DOHH2 (cell line): ENCODE measurements around the gene TNN.

Source experiments
- H3F3A ChIP-seq: fragments of 200-600 bp; sonication (generic), shearing (Covaris generic); 2 replicates; pipeline ENCODE4 v1.6.0; 2016; ENCODE audit warnings: antibody characterized with exemption, mild to moderate bottlenecking; ENCODE audit not compliant: control insufficient read depth, insufficient read depth
- H3K27ac ChIP-seq: fragments of 200-600 bp; sonication (generic); 2 replicates; pipeline ENCODE4 v1.5.1; 2014; ENCODE audit warnings: low read depth, mild to moderate bottlenecking, low read length, moderate library complexity
- H3K27me3 ChIP-seq: fragments of 200-600 bp; sonication (generic); 2 replicates; pipeline ENCODE4 v1.6.1; 2014; ENCODE audit warnings: mild to moderate bottlenecking, low read length, mixed read lengths; ENCODE audit not compliant: control insufficient read depth
- H3K36me3 ChIP-seq: fragments of 200-600 bp; sonication (generic); 2 replicates; pipeline ENCODE4 v1.6.1; 2014; ENCODE audit warnings: mild to moderate bottlenecking, low read length, moderate library complexity, mixed read lengths; ENCODE audit not compliant: control insufficient read depth
- H3K4me1 ChIP-seq: fragments of 200-600 bp; sonication (generic); 2 replicates; pipeline ENCODE4 v1.6.1; 2014; ENCODE audit warnings: mild to moderate bottlenecking, low read length, mixed read lengths; ENCODE audit not compliant: control insufficient read depth
- H3K4me2 ChIP-seq: fragments of 200-600 bp; sonication (generic); 2 replicates; pipeline ENCODE4 v1.6.0; 2014; ENCODE audit warnings: mild to moderate bottlenecking, low read length, moderate library complexity
- H3K4me3 ChIP-seq: fragments of 200-600 bp; sonication (generic); 2 replicates; pipeline ENCODE4 v1.5.1; 2014; ENCODE audit warnings: mild to moderate bottlenecking, low read length, mixed read lengths
- H3K79me2 ChIP-seq: fragments of 200-600 bp; sonication (generic); 2 replicates; pipeline ENCODE4 v1.6.1; 2014; ENCODE audit warnings: mild to moderate bottlenecking, low read length, mixed read lengths; ENCODE audit not compliant: control insufficient read depth
- H3K9me2 ChIP-seq: fragments of 200-600 bp; sonication (generic); replicated peaks from 2 replicates; pipeline ENCODE4 v1.6.1; 2014; ENCODE audit warnings: mild to moderate bottlenecking, low read length, mixed read lengths; ENCODE audit not compliant: control insufficient read depth
- H3K9me3 ChIP-seq: fragments of 200-600 bp; sonication (generic); 2 replicates; pipeline ENCODE4 v1.6.1; 2014; ENCODE audit warnings: antibody characterized with exemption, low read length, mixed read lengths; ENCODE audit not compliant: control insufficient read depth, insufficient read depth
- H4K20me1 ChIP-seq: fragments of 200-600 bp; sonication (generic); 2 replicates; pipeline ENCODE4 v1.6.0; 2014; ENCODE audit warnings: low read depth, mild to moderate bottlenecking, antibody characterized with exemption, low read length, moderate library complexity; ENCODE audit not compliant: control insufficient read depth, insufficient read depth
- CTCF ChIP-seq: fragments of 200-600 bp; sonication (generic); IDR thresholded peaks from one replicate; pipeline ENCODE4 v1.5.1; 2014; ENCODE audit warnings: antibody characterized with exemption, mild to moderate bottlenecking, low read depth, low read length; ENCODE audit not compliant: poor library complexity, severe bottlenecking
- EZH2phosphoT487 ChIP-seq: fragments of 200-600 bp; sonication (generic); IDR thresholded peaks from 2 replicates; pipeline ENCODE4 v1.6.1; 2017; ENCODE audit warnings: borderline replicate concordance, mild to moderate bottlenecking, antibody characterized with exemption, low read length, moderate library complexity, mixed read lengths

The TNN gene

DNA sequence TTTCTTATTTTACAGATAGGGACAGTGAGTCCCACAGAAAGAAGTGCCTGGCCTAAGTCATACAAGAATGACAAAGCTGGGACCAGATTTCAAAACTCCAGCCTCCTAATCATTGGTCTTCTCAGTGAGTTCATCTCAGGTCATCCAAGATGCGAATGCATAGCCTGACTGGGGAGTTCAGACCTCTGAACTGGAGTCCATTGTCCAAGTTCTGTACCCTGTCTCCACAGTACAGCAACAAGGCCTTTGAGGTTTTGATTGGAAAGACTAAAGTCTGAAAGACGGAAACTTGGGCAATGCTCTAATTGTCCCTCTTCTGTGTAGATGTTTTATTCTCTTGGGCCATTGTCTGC, 62.0 kb downstream of the TNN start:
- no peaks in the 10 kb centered on the region for H3K9me3 ChIP-seq
- H3K4me1 ChIP-seq = peaks cover 16% of the 10 kb centered on the region
- no peak for TF ChIP-seq CTCF
- no peak for TF ChIP-seq EZH2phosphoT487
- H3K9me2 ChIP-seq = no peaks in the 10 kb centered on the region
- H3K4me3 ChIP-seq = no peak overlapping the region
- H3K79me2 ChIP-seq = no peaks in the 10 kb centered on the region
- H4K20me1 ChIP-seq = no peaks in the 10 kb centered on the region
- H3K36me3 ChIP-seq = no peaks in the 10 kb centered on the region
- peaks cover 27% of the 10 kb centered on the region for H3K27me3 ChIP-seq
- no peak overlapping the region for H3K27ac ChIP-seq
- H3F3A ChIP-seq = no peaks in the 10 kb centered on the region
- H3K4me2 ChIP-seq = no peak overlapping the region

DNA sequence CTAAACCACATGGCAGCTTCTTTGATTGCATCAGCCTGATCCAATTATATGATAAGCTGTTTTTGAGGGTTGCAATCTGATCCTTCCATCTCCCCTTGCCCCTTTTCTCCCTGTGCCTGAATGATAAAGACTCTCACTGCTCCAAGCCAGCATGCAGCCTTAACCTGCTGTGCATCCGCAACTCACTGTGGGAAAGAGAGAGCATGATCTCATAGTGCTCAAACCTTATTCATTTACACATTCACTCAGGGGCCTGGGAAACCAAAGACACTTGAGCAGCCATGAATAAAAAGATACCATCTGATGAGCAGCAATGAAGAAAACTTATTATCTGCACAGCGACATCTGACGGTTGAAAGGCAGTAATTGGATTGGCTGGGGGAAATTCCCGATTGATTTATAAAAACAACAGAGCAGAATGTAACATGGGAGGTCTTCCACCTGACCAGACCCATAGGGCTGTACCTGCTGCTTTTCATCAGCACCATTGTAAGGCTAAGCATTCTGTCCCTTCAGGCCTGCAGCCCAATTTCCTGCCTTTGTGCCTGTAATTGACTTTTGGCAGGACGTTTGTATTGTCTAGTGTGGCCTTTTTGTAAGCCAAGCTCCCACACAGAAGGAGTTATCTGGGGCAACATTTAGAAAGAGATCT, 62.5 kb downstream of the TNN start:
- TF ChIP-seq EZH2phosphoT487 (no peak), CTCF (peak; percentile 41)
- H4K20me1 ChIP-seq = no peaks in the 10 kb centered on the region
- peaks cover 29% of the 10 kb centered on the region for H3K27me3 ChIP-seq
- H3K79me2 ChIP-seq = no peaks in the 10 kb centered on the region
- H3K36me3 ChIP-seq = no peaks in the 10 kb centered on the region
- H3K9me3 ChIP-seq = no peaks in the 10 kb centered on the region
- peak overlapping the region; percentile 41 for H3K4me2 ChIP-seq
- H3K27ac ChIP-seq = no peak overlapping the region
- peak overlapping the region; percentile 2; the same call in 1 of the 2 replicates for H3K4me3 ChIP-seq
- H3F3A ChIP-seq = no peaks in the 10 kb centered on the region
- peaks cover 16% of the 10 kb centered on the region for H3K4me1 ChIP-seq
- no peaks in the 10 kb centered on the region for H3K9me2 ChIP-seq

DNA sequence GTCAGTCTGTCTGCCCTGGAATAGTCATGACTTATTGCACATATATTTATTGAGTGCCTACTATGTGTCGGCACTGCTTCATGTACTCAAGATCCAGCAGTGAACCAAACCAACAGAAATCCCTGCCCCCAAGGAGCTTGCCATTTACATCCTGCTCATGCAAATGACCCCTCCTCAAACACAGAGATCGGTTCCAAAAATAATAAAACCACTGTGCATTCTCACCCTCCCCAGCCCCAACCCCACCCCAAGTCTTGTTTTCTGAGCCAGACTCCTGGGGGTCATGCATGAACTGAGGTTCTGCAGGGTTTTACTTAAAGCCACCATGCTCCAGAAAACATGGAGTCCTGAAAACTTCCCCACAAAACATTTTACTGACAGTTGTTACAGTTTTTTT, 63.0 kb downstream of the TNN start:
- peak overlapping the region; percentile 41 for H3K4me2 ChIP-seq
- no peaks in the 10 kb centered on the region for H3F3A ChIP-seq
- TF ChIP-seq CTCF (no peak), EZH2phosphoT487 (no peak)
- no peaks in the 10 kb centered on the region for H4K20me1 ChIP-seq
- H3K36me3 ChIP-seq = no peaks in the 10 kb centered on the region
- H3K79me2 ChIP-seq = no peaks in the 10 kb centered on the region
- H3K27ac ChIP-seq = no peak overlapping the region
- H3K9me3 ChIP-seq = no peaks in the 10 kb centered on the region
- H3K4me3 ChIP-seq = peak overlapping the region; percentile 25; the same call in 1 of the 2 replicates
- peaks cover 34% of the 10 kb centered on the region for H3K27me3 ChIP-seq
- H3K9me2 ChIP-seq = no peaks in the 10 kb centered on the region
- H3K4me1 ChIP-seq = peaks cover 16% of the 10 kb centered on the region
